Activated T-helper 9 cell treated with anti-CD3 and anti-CD28 coated beads, Interleukin-2, amount 50 U/mL, for 16 hours (primary cell): ENCODE data around the gene OVAAL.

Source experiments
- DNase-seq: peaks from one replicate; pipeline ENCODE4 v3.0.0-alpha.2; 2020; ENCODE audit warnings: low read depth

Gene OVAAL

DNA sequence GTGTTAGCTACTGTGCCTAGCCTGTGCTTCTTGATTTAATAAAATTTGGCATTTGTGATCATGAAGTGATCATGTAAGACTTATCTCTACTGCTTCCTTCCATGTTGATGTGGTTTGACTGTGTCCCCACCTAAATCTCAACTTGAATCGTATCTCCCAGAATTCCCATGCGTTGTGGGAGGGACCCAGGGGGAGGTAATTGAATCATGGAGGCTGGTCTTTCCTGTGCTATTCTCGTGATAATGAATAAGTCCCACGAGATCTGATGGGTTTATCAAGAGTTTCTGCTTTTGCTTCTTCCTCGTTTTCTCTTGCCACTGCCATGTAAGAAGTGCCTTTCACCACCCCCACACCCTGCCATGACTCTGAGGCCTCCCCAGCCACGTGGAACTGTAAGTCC, at the start of gene OVAAL:
Gene OVAAL, plus strand, starts transcription at position 301 of the 400 bp plus-strand sequence.
- no peak for DNase-seq

DNA sequence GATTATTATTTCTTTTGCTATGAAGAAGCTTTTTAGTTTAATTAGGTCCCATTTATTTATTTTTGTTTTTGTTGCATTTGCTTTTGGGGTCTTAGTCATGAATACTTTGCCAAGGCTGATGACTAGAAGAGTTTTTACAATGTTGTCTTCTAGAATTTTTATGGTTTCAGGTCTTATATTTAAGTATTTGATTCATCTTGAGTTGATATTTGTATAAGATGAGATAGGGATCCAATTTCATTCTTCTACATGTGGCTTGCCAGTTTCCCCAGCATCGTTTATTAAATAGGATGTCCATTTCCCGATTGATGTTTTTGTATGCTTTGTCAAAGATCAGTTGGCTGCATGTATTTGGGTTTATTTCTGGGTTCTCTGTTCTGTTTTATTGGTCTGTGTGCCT, 47.9 kb upstream of the OVAAL start:
- no peak for DNase-seq

DNA sequence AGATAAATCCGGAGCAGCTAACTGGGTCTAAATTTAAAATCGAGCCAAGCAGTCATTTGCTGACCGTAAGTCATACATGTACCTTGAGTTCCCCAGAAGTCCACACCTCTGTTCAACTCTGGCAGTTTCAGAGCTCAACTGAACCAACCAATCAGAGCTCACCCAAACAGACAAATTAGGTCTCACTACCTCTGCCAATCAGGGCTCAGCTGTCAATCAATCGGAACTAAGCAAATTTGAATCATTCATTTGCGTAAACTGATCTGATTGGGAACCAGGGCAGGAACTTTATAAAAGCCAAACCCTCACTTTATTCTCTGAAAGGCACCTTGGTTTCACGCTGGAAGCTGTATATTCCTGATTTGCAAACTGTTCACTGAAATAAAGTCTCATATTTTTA, 45.2 kb upstream of the OVAAL start:
- DNase-seq: no peak

DNA sequence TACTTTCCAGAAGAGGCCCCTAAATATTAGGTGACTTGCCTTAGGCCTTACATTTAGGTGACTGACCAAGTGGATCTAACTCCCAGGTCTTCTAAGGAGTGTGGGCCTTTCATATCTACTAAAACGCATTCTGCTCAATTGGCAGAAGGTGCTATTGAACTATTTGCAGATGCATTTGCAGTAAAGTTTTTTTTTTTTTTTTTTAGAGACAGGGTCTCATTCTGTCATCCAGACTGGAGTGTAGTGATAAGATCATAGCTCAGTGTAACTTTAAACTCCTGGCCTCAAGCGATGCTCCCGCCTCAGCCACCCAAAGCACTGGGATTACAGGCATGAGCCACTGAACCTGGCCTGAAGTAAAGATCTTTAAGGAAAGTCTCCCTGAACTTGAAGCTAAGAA, 43.4 kb upstream of the OVAAL start:
- no peak for DNase-seq

DNA sequence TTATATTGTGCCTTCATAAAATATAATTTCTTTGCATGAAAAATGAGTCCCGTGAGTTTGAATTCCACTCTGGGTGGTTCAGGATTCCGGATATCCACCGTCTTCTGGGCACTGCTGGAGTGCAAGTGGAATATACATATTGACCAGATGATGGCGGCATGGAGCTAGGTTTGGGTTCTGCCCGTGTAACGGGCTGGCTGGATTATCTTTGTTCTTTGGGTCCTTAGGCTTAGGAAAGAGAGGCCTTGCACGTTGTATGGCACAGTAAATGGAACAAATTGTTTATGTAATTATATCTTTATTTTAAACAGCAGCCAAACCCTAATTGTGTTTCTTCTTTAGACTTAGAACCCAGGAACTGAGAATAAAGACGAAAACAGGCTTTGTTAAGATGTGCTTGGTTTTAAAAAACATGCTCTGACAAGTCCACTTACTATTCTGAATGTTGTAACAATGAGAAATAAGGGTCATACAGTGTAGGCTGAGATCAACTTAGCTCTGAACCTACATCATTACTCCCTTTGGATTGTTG, 42.8 kb upstream of the OVAAL start:
- DNase-seq: peak; percentile 15

DNA sequence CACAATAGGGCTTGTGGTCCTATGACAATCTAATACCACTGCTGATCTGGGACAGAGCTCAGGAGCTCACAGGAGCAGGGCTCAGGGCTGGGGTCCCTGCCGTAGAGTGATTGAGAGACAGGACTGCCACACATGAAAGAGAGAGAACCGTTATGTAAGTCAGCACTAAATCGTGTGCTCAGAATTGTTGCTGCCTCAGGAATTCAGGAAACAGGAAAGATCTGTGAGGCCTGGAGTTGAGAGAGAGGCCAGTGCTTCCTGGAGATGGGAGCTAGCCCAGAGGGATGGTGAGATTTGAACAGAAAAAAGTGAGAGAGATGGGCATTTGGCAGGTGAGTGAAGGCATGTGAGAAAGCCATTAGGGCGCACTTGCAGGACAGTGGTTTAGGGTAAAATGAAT, 38.9 kb upstream of the OVAAL start:
- no peak for DNase-seq

DNA sequence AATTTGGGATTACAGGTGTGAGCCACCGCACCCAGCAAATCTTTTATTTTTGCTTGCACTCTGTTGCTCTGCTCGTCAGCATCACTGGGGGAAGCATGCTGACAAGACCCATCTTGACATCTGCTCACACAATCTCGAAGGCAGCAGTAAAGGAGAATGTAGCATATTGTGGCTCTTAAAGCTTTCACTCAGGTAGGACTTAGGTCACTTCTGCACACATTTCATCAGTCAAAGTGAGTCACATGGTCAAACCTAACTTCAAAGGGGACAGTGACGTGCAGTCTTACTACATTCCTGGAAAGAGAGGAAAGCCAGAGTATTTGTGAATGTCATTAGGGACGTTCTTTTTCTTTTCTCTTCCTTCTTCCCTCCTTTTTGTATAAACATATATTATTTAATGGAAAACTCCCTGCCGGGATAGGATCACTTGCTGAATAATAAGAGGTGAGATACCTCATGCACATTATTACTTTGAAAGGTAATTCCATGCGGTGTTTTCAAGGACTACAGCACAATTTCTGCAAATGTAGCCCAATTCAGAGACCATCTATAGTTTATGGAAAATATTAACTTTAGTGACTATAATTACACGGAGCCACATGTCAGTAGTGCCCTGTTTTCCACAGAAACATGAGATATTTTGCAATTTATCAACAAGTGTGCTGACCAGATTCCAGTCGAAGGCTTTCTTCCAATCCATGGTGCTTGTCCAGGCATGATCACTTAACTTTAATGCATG, 37.1 kb upstream of the OVAAL start:
- DNase-seq: no peak

DNA sequence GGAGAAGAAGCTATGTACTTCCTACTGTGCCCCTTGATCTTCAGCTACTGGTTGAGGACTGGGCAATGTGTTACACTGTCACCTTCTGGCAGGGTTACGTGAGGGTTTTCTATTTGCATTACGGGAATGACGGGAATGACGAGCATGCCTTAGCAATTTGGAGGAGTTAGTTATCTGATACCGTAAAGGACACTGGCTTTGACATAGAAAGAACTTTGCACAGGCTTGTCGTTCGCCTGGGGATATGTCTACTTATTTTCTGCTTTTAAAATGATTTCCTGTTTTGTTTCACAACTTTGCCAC, 36.6 kb upstream of the OVAAL start:
- no peak for DNase-seq

DNA sequence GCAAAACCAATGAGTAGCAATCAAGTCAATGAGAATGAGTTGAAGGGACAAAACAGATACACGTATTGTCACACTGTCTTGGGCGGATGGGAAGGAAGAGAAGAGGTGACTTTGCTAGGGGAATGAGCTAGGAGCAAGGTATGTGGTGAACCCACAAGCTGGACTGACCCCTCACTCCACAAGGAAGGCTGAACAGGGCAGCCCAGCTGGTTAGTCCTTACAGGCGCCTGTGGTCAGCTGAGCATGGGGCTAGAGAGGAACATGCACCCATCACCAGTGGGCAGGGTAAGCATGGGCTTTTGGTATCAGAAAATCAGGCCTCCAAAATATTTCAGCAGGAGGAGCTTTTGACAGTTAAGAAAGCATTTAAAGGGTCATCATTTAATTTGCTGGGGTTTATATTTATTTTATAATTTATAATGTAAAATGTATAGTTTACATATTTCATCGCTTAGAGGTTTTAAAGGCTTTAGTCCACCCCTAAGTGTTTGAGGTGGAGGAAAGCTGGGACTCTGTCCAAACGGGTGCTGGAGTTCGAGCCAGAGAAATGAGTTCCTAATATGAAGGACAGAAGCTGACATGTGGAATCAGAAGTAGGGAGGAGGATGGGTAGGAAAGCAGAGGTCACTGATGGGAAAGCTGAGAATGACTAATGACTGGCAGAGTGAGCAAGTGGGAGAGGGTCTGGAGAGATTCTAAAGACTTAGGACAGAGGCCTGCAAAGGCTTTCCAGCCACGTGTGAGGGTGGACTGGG, 34.4 kb upstream of the OVAAL start:
- no peak for DNase-seq

DNA sequence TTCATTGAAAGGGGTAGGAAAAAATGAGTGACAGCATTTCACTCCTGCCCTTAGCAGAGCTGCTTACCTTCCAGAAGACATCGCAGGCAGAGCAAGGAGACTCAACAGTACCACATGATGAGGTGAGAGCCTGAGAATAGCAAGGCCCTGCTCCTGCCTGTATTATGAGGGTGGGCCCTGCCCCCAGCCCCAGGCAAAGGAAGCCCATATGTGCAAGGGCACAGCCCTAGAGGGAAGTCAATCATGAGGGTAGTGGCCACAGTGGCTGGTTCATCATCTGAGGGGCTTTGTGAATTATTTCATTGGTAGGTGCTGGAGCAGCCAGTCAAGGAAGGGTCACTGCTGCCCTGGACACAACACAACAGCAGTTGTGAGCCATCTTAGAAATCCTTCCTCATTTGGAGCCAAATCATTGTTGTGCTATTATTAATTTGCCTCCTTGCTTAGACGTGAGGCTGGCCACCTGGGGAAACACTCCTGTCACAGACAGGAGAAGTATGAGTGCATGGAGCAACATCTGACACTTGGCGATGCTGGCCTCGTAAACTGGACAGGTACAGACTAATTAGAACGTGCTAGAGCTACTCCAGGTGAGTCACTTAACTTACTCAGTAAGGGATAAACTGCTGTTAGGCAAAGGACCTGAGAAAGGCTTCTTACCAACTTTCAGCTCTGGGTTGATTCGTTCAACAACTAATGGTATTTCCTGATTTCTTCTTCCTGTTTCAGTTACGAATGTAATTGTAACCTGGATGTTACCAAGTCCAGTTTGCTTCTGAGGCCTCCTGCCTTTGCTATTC, 33.6 kb upstream of the OVAAL start:
- DNase-seq: no peak

DNA sequence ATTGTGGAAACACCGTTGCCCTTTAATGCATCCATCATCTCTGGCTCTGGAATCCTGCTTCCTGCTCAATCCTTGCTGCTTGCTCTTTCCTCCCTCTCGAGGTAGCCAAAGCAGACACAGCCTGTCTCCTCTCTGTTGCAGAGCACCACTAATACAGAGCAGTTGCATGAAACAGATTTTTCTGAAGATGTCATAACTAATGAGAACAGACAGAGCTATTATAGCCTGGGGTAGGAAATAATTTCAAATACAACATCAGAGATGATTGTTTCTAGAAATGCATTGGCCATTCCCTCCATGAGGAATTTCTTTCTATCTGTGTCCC, 33.1 kb upstream of the OVAAL start:
- DNase-seq: no peak

DNA sequence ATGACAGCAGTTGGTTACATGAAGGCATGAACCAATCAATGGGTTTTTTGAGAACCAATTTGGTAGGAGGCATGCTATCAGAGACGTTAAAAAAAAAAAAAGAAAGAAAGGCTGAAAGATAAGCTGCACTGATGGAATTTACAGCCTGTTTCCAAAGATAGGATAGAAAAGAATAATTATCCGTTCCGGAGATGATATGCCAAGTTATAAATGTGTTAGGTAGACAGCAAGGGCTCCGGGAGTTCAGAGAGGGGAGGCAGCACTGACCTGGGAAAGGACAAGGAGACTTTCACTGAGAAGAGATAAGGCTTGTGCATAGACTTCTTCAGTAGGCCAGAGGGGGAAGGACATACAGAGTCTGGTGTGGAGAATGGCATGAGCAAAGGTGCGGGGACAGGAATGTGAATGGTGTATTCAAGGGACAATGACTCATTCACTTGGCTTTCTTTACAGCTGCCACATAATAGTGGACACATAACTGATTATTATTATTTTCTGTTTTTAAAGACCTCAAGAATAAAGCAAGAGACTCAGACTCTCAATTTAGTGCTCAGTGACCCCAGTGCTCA, 31.6 kb upstream of the OVAAL start:
- no peak for DNase-seq

DNA sequence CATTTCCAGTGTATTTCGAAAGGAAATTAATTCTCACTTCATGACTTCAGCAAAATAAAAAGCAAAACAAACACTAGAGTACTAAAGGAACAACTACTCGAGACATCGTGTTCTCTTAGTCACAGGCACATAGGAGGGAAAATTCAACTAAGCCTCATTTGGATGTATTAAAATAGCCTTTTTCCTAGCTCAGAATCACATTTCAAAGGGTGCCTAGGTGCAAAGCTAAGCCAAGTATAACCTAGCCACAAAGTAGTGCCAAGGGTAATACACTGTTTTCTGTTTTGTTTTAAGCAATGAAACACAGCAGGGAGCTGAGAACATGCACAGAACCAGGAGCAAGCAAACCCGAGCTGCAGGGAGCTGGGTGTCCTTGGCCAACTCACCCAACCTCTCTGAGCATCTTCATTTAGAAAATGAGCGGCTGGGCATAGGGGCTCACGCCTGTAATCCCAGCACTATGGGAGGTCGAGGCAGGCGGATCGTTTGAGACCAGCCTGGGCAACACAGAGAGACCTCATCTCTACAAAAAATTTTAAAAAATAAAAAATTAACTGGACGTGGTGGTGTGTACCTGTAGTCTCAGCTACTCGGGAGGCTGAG, 29.8 kb upstream of the OVAAL start:
- DNase-seq: no peak

DNA sequence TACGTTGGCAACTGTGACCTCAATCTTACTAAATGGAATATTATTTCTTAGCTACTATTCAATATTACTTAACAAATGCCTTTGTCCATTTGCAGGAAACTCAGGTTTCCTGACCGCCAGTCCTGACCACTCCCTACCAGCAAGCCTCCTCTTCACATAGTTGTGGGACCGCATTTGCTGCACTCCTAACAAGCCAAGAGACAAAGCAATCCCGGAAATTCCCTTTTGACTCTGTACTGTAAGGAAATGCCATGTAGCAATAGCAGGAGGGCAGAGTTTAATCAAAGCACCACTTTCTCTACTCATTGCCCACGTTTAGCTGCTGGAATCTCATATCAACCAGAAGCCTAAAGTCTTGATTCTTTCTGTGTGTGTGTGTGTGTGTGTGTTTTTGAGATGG, 28.3 kb upstream of the OVAAL start:
- no peak for DNase-seq

DNA sequence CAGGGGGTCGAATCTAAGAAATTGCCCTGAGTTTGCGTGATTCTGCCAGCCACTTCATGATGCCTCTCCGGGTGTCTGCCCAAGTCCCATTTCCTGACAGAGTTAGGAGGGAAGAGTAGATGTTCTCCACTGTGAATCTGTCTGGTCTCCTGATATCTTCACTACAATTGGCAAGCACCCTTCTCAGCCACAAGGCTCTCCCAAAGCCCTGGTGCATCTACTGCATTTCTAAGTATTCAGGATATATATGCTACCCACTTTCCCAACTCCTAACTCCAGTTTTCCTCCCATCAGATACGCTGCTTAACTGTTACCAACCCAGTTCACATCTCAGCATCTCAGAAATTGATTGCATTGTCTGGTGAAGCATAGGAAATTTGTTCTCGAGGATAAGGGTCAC, 25.9 kb upstream of the OVAAL start:
- DNase-seq: no peak

DNA sequence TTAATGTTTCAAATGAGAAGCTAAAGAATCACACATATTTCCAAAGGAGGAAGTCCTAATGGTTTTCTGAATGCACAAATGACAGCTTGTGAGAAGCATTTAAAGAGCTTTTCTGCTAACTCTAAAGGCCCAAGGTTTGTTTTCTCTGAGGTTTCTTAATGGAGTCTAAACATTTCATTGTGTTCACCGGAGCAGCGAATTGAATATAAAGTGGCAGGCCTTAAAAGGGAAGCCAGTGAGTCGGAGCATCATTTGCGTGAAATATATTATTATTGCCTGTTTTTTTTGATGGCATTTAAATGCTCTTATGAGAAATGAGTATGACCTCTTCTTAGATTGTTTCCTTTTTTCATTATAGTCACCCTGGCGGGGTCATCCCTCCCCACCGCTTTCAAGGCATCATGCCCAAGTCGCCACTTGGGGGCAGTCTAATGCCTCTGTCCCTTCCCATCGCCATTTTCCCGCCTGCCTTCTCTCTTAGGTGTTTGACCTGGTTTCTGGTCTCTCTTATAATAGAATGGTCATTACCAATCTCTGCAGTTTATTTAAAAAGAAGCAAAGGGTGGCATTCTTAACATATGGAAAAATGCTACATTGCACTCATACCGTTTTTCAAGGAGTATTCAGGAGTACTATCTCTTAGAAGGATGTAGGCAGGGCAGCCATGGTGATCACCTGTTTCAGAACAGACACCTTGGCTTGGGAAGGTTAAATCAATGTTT, 25.3 kb upstream of the OVAAL start:
- peak; percentile 35 for DNase-seq

DNA sequence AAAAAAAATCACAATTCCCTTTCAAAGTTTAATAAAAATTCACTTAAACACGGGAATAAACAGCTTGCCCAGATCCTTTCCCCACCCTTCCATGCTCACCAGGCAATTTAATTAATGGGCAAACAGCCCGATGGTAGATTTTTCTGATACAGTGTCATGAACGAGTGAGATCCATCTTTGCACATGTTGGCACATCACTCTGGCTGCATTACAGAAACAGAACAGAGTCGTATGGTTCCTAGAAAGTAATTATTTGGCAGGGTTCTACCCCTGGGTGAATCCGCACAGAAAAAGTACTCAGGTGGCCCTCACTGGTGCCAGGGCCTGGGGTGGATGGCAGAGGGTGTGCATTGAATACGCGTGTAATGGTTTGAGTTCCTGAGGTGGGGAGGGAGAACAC, 24.6 kb upstream of the OVAAL start:
- DNase-seq: no peak

DNA sequence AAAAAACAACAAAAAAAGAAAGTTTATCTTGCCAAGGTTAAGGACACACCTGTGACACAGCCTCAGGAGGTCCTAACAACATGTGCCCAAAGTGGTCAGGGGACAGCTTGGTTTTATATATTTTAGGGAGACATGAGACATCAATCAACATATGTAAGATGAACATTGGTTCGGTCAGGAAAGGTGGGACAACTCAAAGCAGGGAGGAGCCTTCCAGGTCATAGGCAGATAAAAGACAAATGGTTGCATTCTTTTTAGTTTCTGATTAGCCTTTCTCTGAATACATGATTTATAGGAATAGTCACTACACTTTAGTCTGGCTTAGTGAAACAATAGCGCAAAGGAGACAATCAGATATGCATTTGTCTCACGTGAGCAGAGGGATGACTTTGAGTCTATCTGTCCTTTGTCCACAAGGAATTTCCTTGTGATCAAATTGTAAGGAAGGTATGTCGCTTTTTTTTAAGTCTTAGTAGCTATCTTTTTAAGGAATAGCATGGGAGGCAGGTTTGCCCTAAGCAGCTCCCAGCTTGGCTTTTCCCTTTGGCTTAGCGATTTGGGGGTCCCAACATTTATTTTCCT, 23.3 kb upstream of the OVAAL start:
- DNase-seq: no peak

DNA sequence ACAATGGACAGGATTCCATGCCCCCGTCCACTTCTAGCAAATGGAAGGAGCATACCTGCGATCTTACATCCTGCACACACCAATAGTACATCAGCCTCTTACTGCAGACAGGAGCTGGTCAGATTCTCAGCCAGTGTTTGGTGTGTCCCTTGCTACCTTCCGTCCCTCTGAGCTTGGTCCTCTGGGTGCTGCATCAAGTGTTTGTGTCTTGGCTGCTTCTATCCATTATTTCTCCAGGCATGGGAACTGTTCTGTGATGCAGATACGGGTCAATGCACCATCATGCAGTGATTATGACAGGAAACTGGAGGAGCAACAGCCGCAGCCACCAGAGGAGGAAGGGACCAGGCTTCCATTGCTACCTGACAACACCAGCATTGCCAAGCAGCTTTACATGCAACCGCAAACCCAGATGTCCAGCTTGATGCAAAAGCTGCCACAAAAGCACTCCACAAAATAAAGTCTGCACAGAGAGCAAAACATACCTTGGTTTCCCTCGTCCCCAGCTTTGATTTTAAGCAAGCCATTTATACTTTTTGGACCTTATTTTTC, 21.9 kb upstream of the OVAAL start:
- no peak for DNase-seq

DNA sequence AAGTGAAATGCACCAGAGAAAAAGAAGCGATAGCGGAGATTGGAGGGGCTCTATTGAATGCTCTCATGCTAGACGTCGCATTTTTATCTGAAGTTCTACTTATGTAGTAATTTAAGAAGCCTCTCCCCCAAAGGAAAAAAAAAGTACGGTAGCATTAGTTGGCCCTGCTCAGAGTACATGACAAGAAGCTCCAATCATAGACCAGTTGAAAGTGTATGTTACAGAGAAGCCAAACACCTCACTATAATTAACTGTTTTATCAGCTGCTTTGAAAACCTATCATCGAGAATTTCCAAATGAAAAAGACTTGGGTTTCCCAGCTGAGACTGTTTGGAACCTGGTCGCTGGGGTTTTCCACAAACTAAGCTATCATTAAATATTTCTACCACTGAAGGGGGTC, 19.6 kb upstream of the OVAAL start:
- DNase-seq: no peak
